CD4-positive, alpha-beta T cell treated with Interleukin-21 for 1 hour (primary cell): ENCODE results near the gene RPA3.
A peak's percentile ranks its signal among the peaks of the same experiment; 100 is the strongest.

Source experiments
- DNase-seq: peaks from one replicate; pipeline ENCODE4 v3.0.0-alpha.2; 2020

RPA3 gene

GRCh38 chr7:7718492-7718891 lies at the start of gene RPA3:
TSS of gene RPA3 (minus strand) at chr7:7718607. CDS start at chr7:7640418, 78,189 bp downstream.
- no peak for DNase-seq

GRCh38 chr7:7766671-7767070 lies 48.3 kb upstream of the RPA3 start:
- DNase-seq: no peak

GRCh38 chr7:7765422-7765821 lies 47.0 kb upstream of the RPA3 start:
- DNase-seq: no peak

- peak; percentile 41 for DNase-seq
Measured at GRCh38 chr7:7764520-7765396, 46.4 kb upstream of the RPA3 start.

DNA sequence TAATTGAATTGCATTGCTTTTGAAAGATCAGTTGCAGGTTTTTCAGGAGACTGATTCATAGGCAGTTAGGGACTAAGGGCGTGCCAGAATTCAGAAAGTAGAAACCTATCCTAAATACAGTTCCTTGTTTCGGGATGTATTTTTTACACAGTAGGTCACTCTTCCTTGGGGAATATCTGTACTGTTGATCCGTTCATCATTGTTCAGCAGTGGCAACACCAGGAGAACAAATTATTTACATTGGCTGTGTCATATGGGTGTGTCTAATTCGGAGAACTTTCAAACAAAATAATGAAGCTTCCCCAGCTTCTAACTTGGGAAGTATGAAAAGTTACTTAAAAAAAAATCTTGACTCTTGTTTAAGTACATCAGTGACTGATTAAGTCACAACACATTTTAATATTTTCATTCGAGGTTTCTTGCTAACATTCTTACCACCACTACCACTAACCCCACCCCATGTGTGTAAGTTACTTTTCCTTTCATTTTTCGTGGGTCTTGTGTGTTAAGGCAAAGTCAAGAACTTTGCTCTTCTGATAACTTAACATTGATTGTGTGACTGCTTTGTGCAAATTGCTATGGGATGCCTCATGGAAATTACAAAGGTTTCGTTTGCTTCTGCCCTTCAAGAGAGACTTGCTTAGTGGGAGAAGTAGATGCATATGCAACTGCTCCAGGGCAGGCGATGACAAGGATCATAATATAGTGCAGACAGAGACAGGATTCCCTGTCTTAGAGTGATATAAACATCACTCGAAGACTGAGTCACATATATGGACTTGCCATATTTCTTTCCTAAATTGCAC lies 43.8 kb upstream of the RPA3 start:
- peak; percentile 62 for DNase-seq

- DNase-seq: peak; percentile 62
Measured at GRCh38 chr7:7761340-7761973, 43.0 kb upstream of the RPA3 start.

DNA sequence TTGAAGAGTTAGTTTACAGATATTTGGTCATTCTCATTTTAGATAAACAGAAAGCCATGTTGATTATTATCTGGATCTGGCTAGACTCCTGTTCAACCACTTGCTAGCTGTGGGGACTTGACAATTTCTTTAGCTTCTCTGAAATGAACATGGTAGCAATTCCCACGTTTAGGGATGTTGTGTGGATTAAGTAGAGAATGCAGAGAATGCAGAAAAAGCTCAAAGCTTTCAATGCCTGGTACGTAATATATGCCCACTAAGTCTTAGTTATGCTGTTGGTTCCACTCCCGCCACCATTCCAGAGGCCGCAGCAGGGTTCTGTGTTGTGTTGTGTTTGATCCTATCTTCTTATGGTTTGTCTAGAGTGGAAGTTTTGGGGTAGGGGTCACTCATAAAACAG lies 39.2 kb upstream of the RPA3 start:
- no peak for DNase-seq

GRCh38 chr7:7756577-7756976 lies 38.2 kb upstream of the RPA3 start:
- DNase-seq: no peak

DNA sequence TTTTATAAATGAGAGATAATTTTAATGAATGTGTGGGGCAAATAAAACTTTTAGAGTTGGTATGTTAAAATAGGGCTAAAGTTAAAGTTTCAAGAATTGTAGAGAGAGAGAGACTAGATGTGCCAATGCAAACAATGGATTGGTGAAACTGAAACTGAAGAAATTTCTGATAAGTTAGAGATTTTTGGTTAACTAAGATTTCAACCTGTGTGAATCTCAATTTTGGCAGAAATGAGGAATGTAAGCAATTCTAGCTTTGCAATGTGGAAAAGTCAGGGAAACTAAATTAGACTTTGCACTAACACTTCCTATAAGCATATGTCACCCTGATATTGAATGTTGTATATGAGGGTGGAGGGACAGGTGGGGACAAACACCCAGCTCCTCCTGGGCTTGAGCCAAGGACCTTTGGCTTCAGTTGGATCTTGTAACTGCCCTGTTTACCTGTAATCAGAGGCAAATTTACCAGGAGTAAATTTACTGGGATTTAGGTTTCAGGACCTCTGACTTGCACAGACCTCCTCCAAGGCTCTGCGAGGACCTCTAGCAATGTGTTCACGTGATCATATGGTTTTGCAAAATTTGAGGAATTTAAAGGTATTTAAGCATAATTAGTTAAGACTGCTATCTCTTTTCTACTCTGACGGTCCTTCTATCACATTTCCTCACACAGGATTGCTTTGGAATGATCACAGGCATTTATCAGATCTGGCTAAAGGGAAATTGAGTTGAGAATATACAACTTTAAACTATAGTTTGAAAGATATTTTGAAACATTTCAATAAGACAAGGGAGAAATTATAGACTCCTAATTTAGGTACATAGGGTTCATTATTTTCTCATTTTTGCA lies 33.1 kb upstream of the RPA3 start:
- no peak for DNase-seq

- no peak for DNase-seq
Measured at GRCh38 chr7:7750571-7751242, 32.3 kb upstream of the RPA3 start.

DNA sequence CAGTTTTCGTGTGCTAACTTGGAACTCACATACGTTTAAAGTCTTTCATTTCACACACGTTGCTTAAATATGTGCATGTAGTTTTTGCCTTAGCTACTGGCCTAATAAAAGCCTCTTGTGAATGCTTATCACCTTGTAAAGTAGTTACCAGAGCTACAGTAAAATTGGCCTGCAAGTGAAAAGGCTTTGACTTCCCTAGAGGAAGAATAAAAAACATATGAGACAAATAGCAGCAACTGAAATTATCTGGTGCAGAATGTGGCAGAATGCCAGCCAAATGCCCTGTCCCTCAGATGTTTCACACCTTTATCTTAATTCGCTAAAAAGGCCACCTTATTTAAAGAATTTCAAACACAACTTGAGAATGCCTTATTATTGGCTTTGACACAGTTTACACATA lies 28.1 kb upstream of the RPA3 start:
- DNase-seq: no peak

DNA sequence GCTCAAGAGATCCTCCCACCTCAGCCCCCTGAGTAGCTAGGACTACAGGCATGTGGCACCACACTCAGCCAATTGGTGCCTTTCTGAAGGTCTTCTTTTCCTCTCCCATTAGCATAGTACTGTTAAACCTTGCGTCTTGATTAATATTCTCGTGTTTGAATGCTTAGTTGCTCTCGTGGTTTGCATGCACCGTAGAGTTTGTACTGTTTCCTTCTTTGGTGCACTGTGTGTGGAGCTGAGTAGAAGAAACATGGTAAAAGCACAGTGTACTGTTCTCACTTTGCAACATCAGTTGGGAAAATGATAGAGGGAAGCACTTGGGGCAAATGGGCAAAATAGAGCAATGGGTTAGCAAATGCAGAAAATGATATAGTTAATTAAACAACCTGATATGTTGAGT lies 27.6 kb upstream of the RPA3 start:
- no peak for DNase-seq

DNA sequence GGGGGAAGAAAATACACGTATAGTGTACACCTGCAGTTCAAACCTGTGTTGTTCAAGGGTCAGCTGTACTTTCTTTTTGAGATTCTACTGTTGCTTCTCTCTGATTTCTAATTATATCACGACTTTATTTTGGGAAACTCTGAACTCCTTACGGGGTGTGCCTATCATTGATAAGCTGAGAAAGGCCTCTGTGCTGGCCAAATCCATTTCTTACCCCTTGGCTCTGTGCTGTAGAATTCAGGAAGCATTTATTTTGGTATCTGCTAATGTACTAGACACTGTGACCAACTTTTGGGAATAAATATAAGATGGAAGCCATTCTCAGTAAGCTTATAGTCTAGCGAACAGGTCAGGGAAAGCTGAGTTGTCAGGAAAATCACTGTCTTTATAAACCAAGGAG lies 26.9 kb upstream of the RPA3 start:
- DNase-seq: no peak

DNA sequence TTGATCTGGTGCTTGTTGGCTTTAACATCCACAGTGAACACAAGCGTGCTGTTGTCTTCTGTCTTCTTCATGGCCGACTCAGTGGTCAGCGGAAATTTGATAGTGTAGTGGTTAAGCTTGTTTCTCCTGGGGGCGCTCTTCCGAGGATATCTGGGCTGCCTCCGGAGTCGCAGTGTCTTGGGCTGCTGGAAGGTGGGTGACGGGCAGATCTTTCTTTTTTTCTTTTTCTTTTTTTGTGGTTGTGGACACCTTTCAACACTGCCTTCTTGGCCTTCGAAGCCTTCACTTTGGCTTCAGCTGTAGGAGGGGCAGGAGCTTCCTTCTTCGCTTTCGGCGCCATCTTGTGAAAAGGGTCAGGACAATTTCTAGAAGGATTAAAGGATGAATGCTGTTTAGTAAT lies 23.8 kb upstream of the RPA3 start:
- DNase-seq: no peak

GRCh38 chr7:7740037-7740355 lies 21.6 kb upstream of the RPA3 start:
- DNase-seq: no peak

GRCh38 chr7:7739204-7740036 lies 21.0 kb upstream of the RPA3 start:
- no peak for DNase-seq

GRCh38 chr7:7738622-7739021 lies 20.2 kb upstream of the RPA3 start:
- DNase-seq: no peak

- DNase-seq: no peak
Measured at GRCh38 chr7:7738177-7738576, 19.8 kb upstream of the RPA3 start.

DNA sequence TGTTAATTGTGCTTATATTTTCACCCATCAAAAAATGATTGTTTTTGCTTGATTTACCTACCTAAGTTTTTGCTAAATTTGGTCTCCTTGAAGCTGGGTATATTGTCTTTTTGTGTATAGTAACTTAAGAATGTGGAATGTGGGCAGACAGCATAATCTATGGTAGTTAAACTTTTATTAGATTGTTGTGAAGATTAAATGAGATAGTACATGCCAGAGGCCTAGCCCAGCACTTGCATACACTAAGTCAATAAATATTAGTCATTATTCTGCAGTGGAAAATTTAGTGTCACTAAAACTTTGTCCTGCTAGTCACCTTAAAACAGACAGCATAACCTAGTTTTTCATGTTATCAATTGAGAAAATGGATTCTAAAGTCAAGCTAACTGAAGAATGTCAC lies 19.3 kb upstream of the RPA3 start:
- no peak for DNase-seq

- no peak for DNase-seq
Measured at GRCh38 chr7:7736671-7737070, 18.3 kb upstream of the RPA3 start.

DNA sequence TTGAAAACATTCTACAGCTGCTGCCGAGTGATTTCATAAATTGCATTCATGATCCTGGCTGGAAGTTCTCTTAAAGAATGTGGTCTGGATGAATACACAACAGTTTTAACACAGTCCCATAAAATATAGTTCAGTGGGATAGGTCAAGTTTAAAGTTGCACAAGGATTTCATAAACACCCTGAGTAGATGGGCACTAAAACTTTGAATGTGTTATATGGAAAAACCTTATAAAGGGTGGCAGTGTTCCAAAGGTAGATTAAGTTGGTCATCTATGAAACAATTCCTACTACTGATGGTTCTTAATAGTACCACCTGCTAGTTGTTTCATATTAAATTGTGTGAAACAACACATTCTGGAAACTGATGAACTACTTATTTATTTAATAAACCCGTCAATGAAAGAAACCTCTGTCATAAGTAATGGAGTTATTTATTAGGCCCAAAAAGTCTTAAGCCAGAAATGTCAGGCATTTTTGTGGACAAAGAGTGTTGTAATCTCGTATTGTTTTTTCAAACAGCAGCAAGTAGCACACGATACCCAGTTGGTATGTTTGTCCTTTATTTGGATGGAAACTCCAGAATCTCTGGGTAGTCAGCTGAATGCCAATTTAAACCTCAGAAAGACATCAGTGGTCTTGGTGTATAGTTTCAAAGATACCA lies 14.3 kb upstream of the RPA3 start:
- no peak for DNase-seq
